Gastroesophageal sphincter (tissue), 4 donors: ENCODE results near the gene EVC. TPM values are rescaled to one million over a fixed set of nuclear protein-coding genes. Genes with fewer than 3 reads are reported as not detected.
A peak's percentile ranks its signal among the peaks of the same experiment; 100 is the strongest.

Experiments
- ATAC-seq: fragments of 150-250 bp; one replicate; pipeline ENCODE4 v1.9.1; 2016; ENCODE audit warnings: mild to moderate bottlenecking, moderate library complexity
- H3K27ac ChIP-seq, 4 donors: fragments of 200-600 bp; sonication (generic) in 3 of 4; 1 replicate in 3 of 4; 2 replicates in 1 of 4; pipeline ENCODE4 v1.5.1; 2016 to 2019
- H3K27me3 ChIP-seq: fragments of 200-600 bp; sonication (generic); one replicate; pipeline ENCODE4 v1.5.1; 2019
- H3K36me3 ChIP-seq, 2 donors: fragments of 200-600 bp; sonication (generic); one replicate each; pipeline ENCODE4 v1.5.1; 2019; ENCODE audit warnings: control low read depth in 1 of 2
- H3K4me1 ChIP-seq, 3 donors: fragments of 200-600 bp; sonication (generic); 1 replicate in 2 of 3; 2 replicates in 1 of 3; pipeline ENCODE4 v1.5.1; 2016 to 2019; ENCODE audit warnings: control low read depth in 2 of 3
- H3K4me3 ChIP-seq, 2 donors: fragments of 200-600 bp; sonication (generic); one replicate each; pipeline ENCODE4 v1.5.1; 2019; ENCODE audit warnings: mild to moderate bottlenecking in 1 of 2, moderate library complexity in 1 of 2
- H3K9me3 ChIP-seq, 3 donors: fragments of 200-600 bp; sonication (generic); one replicate each; pipeline ENCODE4 v1.5.1; 2017 to 2019; ENCODE audit warnings: control low read depth in 2 of 3
- EP300 ChIP-seq: sonication (generic); formaldehyde crosslinking; IDR thresholded peaks from one replicate; pipeline ENCODE4 v1.6.1; 2017; ENCODE audit warnings: antibody characterized with exemption, mild to moderate bottlenecking
- POLR2A ChIP-seq, 2 donors: fragments of 450-650 bp; IDR thresholded peaks; one replicate each; pipeline ENCODE4 v1.6.1; 2017; ENCODE audit warnings: antibody characterized with exemption in 2 of 2, mild to moderate bottlenecking in 2 of 2, moderate library complexity in 1 of 2
- POLR2AphosphoS5 ChIP-seq: sonication (generic); formaldehyde crosslinking; IDR thresholded peaks from one replicate; pipeline ENCODE4 v1.6.1; 2017; ENCODE audit warnings: antibody characterized with exemption
- WGBS, 2 donors: methylation state at CpG; one replicate each; pipeline ENCODE4 v1.1.5; 2018; ENCODE audit warnings: low coverage in 1 of 2; 5-methylcytosine and 5-hydroxymethylcytosine counted together
- total RNA-seq, 4 donors: library from RNA; depleted of rRNA; stranded (reverse); fragments of >200 nt; gene quantifications; one replicate each; pipeline ENCODE4 v1.1.0, GENCODE V29; 2016
- TF ChIP-seq, protein P1 (sequence below), 4 experiments: fragments of 200-600 bp in 2 of 4; fragments of 450-650 bp in 2 of 4; sonication (generic) in 1 of 4; IDR thresholded peaks; one replicate each; pipeline ENCODE4 v1.5.1; 2017 to 2019; ENCODE audit warnings: antibody characterized with exemption in 4 of 4, mild to moderate bottlenecking in 2 of 4, moderate library complexity in 2 of 4

The EVC gene
- total RNA-seq, 4 donors from 2014 or later, result 17.8 to 53.7 (median 38.1) TPM

DNA sequence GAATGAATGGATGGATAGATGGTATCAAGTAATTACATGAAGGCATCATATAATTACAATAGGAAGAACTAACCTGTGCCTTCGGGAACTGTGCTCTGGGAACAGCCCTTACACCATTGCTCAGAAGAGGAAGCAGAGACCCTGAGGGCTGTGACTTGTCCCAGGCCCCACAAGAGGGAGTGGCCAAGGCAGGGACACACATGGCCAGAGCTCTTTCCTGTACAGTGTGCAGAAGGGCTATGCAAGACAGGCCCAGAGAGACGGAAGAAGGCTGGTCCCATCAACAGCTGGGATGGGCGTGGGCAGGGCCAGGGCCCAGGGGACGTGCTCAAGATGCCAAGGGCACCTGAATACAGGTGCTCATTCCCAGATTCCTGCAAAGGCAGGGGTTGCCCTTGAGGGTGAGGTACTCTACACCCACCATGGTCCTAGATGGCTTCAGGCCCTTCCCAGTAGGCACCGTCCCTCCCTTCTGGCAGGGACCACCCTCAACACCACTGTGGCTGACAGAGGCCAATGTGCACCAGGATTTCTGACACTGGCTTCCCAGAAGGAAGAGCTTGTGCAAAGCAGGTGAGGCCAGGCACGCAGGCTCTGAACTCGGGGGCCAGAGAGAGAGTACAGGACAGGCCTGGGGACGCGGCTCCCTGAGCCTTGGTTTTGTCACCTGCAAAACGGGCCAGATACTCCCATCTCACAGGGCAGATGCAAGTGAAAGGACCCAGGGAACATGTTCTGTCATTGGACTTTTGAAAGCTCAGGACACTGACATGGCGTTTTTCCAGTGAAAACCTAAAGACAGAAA, 4.3 kb upstream of the EVC start:
- Histone ChIP-seq H3K4me1 (peaks cover 0 to 45% (median 21%) of the 10 kb centered on the region in 3 donors), H3K4me3 (peak overlapping the region in 1 of 2 donors; percentile 71), H3K9me3 (no peaks in the 10 kb centered on the region), H3K27me3 (no peaks in the 10 kb centered on the region), H3K27ac (no peak overlapping the region), H3K36me3 (peaks cover 0 to 22% of the 10 kb centered on the region in 2 donors)
- 75 to 78% methylated on average over 1 to 5 of the region's 11 CpGs for WGBS, 2 donors
- no peak for ATAC-seq
- no peak for TF ChIP-seq EP300
- TF ChIP-seq POLR2A (IDR thresholded peaks at IDR 0.05), result no peak
- TF ChIP-seq, protein P1, sequence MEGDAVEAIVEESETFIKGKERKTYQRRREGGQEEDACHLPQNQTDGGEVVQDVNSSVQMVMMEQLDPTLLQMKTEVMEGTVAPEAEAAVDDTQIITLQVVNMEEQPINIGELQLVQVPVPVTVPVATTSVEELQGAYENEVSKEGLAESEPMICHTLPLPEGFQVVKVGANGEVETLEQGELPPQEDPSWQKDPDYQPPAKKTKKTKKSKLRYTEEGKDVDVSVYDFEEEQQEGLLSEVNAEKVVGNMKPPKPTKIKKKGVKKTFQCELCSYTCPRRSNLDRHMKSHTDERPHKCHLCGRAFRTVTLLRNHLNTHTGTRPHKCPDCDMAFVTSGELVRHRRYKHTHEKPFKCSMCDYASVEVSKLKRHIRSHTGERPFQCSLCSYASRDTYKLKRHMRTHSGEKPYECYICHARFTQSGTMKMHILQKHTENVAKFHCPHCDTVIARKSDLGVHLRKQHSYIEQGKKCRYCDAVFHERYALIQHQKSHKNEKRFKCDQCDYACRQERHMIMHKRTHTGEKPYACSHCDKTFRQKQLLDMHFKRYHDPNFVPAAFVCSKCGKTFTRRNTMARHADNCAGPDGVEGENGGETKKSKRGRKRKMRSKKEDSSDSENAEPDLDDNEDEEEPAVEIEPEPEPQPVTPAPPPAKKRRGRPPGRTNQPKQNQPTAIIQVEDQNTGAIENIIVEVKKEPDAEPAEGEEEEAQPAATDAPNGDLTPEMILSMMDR (IDR thresholded peaks at IDR 0.05), result no peak
- TF ChIP-seq POLR2AphosphoS5, result no peak

DNA sequence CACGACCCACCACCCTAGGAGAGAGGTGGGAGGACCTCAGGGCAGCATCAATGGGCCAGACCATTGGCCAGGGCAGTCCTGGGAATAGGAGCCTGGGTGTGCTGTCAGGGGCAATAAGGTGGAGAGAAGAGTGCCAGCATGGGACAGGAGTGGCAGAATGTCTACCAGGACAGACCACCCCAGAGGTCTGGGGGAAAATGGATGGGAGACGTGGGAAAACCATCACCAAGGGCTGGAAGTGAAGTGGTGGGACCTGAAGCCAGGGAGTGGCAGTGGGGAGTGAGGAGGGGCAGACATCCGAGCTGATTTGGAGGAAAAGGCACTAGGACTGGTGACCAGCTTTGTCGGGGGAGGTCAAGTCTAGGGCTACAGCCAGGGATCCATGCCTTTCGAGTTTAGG, 3.6 kb upstream of the EVC start:
- peaks cover 0 to 52% (median 21%) of the 10 kb centered on the region in 3 donors for H3K4me1 ChIP-seq
- peak overlapping the region in 3 of 4 donors; percentile 88 to 92 (median 90) for H3K27ac ChIP-seq
- WGBS, 2 donors, result 18 to 50% methylated on average over 2 to 5 of the region's 5 CpGs
- no peaks in the 10 kb centered on the region for H3K9me3 ChIP-seq
- H3K36me3 ChIP-seq, result peaks cover 0 to 16% of the 10 kb centered on the region in 2 donors
- peak overlapping the region; percentile 71 to 96 for H3K4me3 ChIP-seq
- ATAC-seq, result no peak
- TF ChIP-seq EP300 (no peak), POLR2A (IDR thresholded peaks at IDR 0.05) (no peak)
- TF ChIP-seq, protein P1 (IDR thresholded peaks at IDR 0.05), result no peak
- no peaks in the 10 kb centered on the region for H3K27me3 ChIP-seq

DNA sequence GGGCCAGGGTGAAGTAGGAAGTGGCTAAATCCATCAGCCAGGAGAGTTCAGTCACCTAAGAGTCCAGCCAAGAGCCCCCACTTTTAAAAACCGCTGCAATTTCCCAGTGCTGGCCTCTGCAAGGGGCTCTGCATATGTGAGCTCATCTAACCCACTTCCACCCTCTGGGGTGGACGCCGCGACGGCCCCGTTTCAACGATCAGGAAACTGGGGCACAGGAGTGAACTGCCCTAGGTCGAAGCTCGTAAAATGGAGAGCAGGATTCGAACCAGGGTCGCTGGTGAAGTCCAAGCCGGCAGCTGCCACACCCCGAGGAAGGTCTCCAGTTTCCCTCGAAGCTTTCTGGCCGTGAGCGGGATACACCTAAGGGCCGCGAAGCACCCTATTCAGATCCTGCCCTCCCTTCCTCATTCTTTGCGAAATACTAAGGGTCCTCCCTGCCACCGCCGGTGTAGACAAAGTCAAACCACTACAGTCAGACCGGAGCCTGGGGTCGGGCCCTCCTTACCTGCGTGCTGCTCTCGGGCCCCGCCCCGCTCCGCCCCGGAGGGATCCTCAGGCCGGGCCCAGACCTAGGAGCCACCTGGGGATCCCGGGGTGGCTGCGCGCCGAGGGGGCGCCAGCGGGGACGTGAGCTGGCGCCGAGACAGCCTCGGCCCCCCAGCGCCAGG, 3.1 kb upstream of the EVC start:
- Histone ChIP-seq H3K36me3 (peaks cover 0 to 13% of the 10 kb centered on the region in 2 donors), H3K4me1 (peaks cover 0 to 57% (median 21%) of the 10 kb centered on the region in 3 donors), H3K27me3 (no peaks in the 10 kb centered on the region), H3K27ac (peak overlapping the region; percentile 83 to 92 (median 89)), H3K4me3 (peak overlapping the region; percentile 71 to 96), H3K9me3 (no peaks in the 10 kb centered on the region)
- TF ChIP-seq EP300 (no peak), POLR2AphosphoS5 (no peak), POLR2A (IDR thresholded peaks at IDR 0.05) (no peak)
- TF ChIP-seq, protein P1 (IDR thresholded peaks at IDR 0.05), result peak in 1 of 4 experiments; percentile 5
- 1% methylated on average over 14 of the region's 41 CpGs; no CpG with 5 or more reads in 1 of the 2 donors for WGBS, 2 donors
- no peak for ATAC-seq

DNA sequence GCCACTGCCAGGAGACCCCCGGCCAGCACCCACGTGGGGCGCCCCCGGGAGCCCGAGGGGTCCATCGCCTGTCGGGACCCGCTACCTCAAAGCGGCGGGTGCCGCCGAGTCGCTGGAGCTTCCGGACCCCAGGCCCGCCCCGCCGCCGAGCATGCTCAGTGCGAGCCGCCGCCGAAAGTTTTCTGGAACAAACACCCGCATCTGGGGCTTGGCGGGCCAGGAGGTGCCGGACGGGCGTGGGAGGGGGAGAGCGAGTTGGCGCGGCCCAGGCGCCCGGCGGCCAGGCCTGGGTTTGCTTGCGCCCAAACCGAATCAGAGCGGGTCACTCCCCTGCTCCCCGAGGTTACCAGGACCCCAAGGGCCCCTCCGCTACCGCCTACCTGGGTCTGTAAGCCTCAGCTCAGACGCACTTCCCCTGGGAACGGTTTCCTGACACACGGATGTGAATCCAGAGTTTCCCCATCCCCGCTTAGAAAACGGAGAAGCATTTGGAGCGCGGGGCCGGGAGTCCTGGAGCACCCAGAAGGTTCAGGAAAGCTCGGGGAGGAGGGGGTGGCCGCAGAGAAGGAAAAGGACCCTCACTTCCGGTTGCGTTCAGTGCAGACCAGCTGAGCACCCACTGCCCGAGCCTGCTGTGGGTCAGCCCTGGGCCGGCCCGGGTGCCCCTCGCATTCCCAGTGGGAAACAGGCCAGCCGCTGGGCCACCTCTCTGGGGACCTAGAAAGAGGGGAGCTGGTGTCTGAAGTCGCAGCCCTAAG, 2.4 kb upstream of the EVC start, which contains the start of gene EVC2:
TSS of gene EVC2 (minus strand) at position 111 of the 758 bp plus-strand sequence. CDS start at position 65, 46 bp downstream.
- H3K4me1 ChIP-seq, result peaks cover 0 to 63% (median 21%) of the 10 kb centered on the region in 3 donors
- WGBS, 2 donors, result no CpG with 5 or more reads among the region's 57 CpGs

More for the DNA sequence above, 2.4 kb upstream of the EVC start, which contains the start of gene EVC2:
- ATAC-seq, result peak; percentile 73
- H3K9me3 ChIP-seq, result no peaks in the 10 kb centered on the region
- H3K27me3 ChIP-seq, result no peaks in the 10 kb centered on the region
- H3K4me3 ChIP-seq, result peak within 1 kb of the TSS; percentile 71 to 96
- H3K27ac ChIP-seq, result peak within 1 kb of the TSS; percentile 83 to 92 (median 89)
- TF ChIP-seq POLR2A (IDR thresholded peaks at IDR 0.05) (peak; percentile 54 to 59), EP300 (no peak), POLR2AphosphoS5 (peak; percentile 62)
- TF ChIP-seq, protein P1 (IDR thresholded peaks at IDR 0.05), result peak in 1 of 4 experiments; percentile 4
- H3K36me3 ChIP-seq, result peaks cover 0 to 12% of the 10 kb centered on the region in 2 donors
